Measurements from ENCODE around the gene EGFLAM. TPM values are rescaled to one million over a fixed set of nuclear protein-coding genes. Genes with fewer than 3 reads are reported as not detected.

Gene EGFLAM
- total and polyA plus RNA-seq, 9 donors: 29.3 to 40.1 (median 36.5) TPM

DNA sequence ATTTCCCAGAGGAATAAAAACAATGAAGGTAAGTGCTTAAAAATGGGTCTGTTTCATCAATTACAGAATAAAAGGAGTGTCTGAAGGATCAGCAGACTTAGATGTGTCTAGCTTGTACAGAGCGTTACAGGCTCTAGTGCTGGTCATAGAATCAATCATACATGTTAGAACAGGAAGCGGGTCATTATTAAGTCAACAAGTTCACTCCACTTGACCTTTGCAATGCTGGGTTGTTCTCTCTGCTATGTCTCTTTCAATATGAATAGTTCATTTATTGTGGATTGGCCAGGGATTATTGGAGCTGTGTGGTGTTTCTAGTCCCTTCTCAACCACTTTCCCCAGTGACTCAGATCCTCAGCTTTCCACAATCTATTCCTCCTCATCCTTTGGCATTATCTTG lies 20.7 kb upstream of the EGFLAM start:
- H3K9me3 ChIP-seq (replicated peaks; ENCODE audit: control insufficient read depth, low read depth, low read length): no peaks in the 10 kb centered on the region
- no peaks in the 10 kb centered on the region for H3K36me3 ChIP-seq (ENCODE audit: control insufficient read depth, insufficient read depth, low read length)
- 71% methylated on average over 1 of the region's 2 CpGs for WGBS (ENCODE audit: insufficient coverage)
- no peaks in the 10 kb centered on the region for H3K27me3 ChIP-seq (ENCODE audit: control insufficient read depth, insufficient read depth, low read length)
- DNase-seq: no peak
- no peaks in the 10 kb centered on the region for H3K4me1 ChIP-seq (ENCODE audit: control insufficient read depth, insufficient read depth, low read length)
- H3K27ac ChIP-seq (ENCODE audit: low read length): no peak overlapping the region
- no peak overlapping the region for H3K4me3 ChIP-seq (ENCODE audit: low read length)

- no peaks in the 10 kb centered on the region for H3K36me3 ChIP-seq (ENCODE audit: control insufficient read depth, insufficient read depth, low read length)
- WGBS (ENCODE audit: insufficient coverage): no CpG with 5 or more reads among the region's 1 CpG
- H3K9me3 ChIP-seq (replicated peaks; ENCODE audit: control insufficient read depth, low read depth, low read length): no peaks in the 10 kb centered on the region
- no peaks in the 10 kb centered on the region for H3K27me3 ChIP-seq (ENCODE audit: control insufficient read depth, insufficient read depth, low read length)
- H3K27ac ChIP-seq (ENCODE audit: low read length): no peak overlapping the region
- H3K4me1 ChIP-seq (ENCODE audit: control insufficient read depth, insufficient read depth, low read length): no peaks in the 10 kb centered on the region
- H3K4me3 ChIP-seq (ENCODE audit: low read length): no peak overlapping the region
- DNase-seq: no peak
These were observed 18.1 kb upstream of the EGFLAM start for GRCh38 chr5:38240212-38240611.

DNA sequence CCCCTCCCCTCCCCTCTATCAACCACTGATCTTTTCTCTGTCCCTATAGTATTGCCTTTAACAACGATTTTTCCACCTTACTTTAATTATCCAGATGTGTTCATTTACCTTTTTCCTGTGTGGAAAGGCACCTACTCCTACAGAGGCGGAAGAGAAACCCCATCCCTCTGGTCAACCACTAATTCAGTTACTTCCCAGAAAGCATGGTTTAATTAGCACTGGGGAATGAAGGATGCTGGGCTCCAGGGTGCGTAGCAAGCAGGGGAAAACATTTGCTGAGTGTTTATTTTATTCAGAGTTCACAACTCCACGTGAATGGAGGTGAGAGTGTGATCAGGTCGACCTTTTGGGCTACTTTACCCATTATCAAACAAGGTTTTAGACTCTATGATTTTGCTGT lies 16.7 kb upstream of the EGFLAM start:
- DNase-seq: no peak
- no peaks in the 10 kb centered on the region for H3K9me3 ChIP-seq (replicated peaks; ENCODE audit: control insufficient read depth, low read depth, low read length)
- no peaks in the 10 kb centered on the region for H3K36me3 ChIP-seq (ENCODE audit: control insufficient read depth, insufficient read depth, low read length)
- no peak overlapping the region for H3K4me3 ChIP-seq (ENCODE audit: low read length)
- no peak overlapping the region for H3K27ac ChIP-seq (ENCODE audit: low read length)
- H3K4me1 ChIP-seq (ENCODE audit: control insufficient read depth, insufficient read depth, low read length): no peaks in the 10 kb centered on the region
- H3K27me3 ChIP-seq (ENCODE audit: control insufficient read depth, insufficient read depth, low read length): no peaks in the 10 kb centered on the region
- WGBS (ENCODE audit: insufficient coverage): 33% methylated on average over 1 of the region's 5 CpGs

DNA sequence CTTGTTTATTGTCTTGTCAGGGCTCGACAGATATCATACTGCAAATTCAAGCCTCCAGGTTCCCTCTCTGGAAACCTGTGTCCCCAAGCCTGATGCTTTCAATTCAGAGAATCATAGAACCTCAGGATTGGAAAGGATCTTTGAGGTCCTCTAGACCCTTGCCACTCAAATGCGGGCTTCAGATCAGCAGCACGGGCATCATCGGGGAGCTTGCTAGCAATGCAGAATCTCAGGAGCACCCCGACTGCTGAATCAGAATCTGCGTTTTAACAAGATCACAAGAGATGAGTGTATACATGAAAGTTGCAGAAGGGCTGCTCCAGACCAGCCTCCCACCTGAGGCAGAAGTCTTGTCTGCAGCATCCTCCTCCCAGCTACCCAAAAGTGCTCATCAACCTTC lies 13.1 kb upstream of the EGFLAM start:
- no peaks in the 10 kb centered on the region for H3K9me3 ChIP-seq (replicated peaks; ENCODE audit: control insufficient read depth, low read depth, low read length)
- no peaks in the 10 kb centered on the region for H3K4me1 ChIP-seq (ENCODE audit: control insufficient read depth, insufficient read depth, low read length)
- 94% methylated on average over 6 of the region's 6 CpGs for WGBS (ENCODE audit: insufficient coverage)
- no peaks in the 10 kb centered on the region for H3K27me3 ChIP-seq (ENCODE audit: control insufficient read depth, insufficient read depth, low read length)
- H3K27ac ChIP-seq (ENCODE audit: low read length): no peak overlapping the region
- H3K4me3 ChIP-seq (ENCODE audit: low read length): no peak overlapping the region
- H3K36me3 ChIP-seq (ENCODE audit: control insufficient read depth, insufficient read depth, low read length): no peaks in the 10 kb centered on the region
- DNase-seq: no peak

DNA sequence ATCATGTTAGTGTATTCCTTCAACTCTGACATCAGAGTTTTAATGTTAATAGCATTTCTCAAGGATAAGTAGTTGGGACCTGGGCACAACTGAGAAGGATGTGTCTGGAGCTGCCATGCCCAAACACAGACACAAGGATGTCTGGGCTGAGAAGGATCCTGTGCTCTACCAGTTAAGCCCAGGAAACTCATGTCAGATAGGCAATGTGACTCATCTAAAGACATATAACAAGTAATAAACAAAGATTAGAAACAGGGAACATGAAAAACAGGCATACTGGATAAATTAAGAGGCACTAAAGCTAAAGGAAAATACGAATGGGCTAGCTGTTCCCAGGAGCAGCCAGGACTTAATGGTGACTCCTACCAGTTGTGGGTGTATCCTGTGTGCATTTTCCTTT lies 9.1 kb upstream of the EGFLAM start:
- Histone ChIP-seq H3K36me3 (ENCODE audit: control insufficient read depth, insufficient read depth, low read length) (no peaks in the 10 kb centered on the region), H3K4me1 (ENCODE audit: control insufficient read depth, insufficient read depth, low read length) (no peaks in the 10 kb centered on the region), H3K4me3 (ENCODE audit: low read length) (no peak overlapping the region), H3K9me3 (replicated peaks; ENCODE audit: control insufficient read depth, low read depth, low read length) (no peaks in the 10 kb centered on the region), H3K27me3 (ENCODE audit: control insufficient read depth, insufficient read depth, low read length) (peaks cover 6% of the 10 kb centered on the region), H3K27ac (ENCODE audit: low read length) (no peak overlapping the region)
- DNase-seq: no peak
- WGBS (ENCODE audit: insufficient coverage): 0% methylated on average over 1 of the region's 1 CpG

- H3K27me3 ChIP-seq (ENCODE audit: control insufficient read depth, insufficient read depth, low read length): peaks cover 6% of the 10 kb centered on the region
- no peaks in the 10 kb centered on the region for H3K4me1 ChIP-seq (ENCODE audit: control insufficient read depth, insufficient read depth, low read length)
- no peak for DNase-seq
- no CpG with 5 or more reads among the region's 2 CpGs for WGBS (ENCODE audit: insufficient coverage)
- no peak overlapping the region for H3K27ac ChIP-seq (ENCODE audit: low read length)
- H3K4me3 ChIP-seq (ENCODE audit: low read length): no peak overlapping the region
- no peaks in the 10 kb centered on the region for H3K9me3 ChIP-seq (replicated peaks; ENCODE audit: control insufficient read depth, low read depth, low read length)
- H3K36me3 ChIP-seq (ENCODE audit: control insufficient read depth, insufficient read depth, low read length): no peaks in the 10 kb centered on the region
These were observed 8.5 kb upstream of the EGFLAM start for GRCh38 chr5:38249812-38250211.

DNA sequence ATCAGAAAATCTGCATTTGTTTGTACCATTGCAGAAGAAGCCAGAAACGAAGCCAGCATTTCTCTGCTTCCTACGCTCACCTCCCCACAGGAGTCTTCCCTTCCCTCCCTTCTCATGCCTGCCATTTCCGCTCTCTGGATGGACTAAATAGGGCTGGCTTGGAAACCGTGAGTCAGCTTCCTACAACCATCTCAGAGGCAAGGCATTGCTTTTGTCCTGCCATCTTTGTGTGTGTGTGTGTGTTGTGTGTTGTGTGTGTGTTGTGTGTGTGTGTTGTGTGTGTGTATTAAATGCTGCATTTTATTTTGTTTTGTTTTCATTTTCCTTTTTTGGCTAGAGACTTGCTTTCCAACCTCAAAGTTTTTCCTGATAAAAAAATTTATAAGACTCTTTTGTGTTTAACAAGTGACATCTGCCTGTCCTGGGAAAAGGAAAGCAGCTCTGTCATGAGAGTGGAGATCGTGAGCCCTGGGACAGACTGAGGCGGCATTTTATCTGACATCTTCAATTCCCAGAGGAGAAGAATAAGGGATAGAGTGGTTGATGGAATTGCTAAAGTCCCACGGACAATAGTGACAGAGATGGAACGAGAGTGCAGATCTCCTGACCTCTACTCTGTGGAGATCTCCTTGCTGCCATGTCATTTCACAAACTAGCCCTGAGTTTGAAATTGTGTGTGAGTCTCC lies 7.5 kb upstream of the EGFLAM start:
- Histone ChIP-seq H3K27me3 (ENCODE audit: control insufficient read depth, insufficient read depth, low read length) (peaks cover 9% of the 10 kb centered on the region), H3K4me1 (ENCODE audit: control insufficient read depth, insufficient read depth, low read length) (no peaks in the 10 kb centered on the region), H3K27ac (ENCODE audit: low read length) (no peak overlapping the region), H3K4me3 (ENCODE audit: low read length) (no peak overlapping the region), H3K36me3 (ENCODE audit: control insufficient read depth, insufficient read depth, low read length) (no peaks in the 10 kb centered on the region), H3K9me3 (replicated peaks; ENCODE audit: control insufficient read depth, low read depth, low read length) (no peaks in the 10 kb centered on the region)
- DNase-seq: no peak
- WGBS (ENCODE audit: insufficient coverage): 100% methylated on average over 1 of the region's 8 CpGs

DNA sequence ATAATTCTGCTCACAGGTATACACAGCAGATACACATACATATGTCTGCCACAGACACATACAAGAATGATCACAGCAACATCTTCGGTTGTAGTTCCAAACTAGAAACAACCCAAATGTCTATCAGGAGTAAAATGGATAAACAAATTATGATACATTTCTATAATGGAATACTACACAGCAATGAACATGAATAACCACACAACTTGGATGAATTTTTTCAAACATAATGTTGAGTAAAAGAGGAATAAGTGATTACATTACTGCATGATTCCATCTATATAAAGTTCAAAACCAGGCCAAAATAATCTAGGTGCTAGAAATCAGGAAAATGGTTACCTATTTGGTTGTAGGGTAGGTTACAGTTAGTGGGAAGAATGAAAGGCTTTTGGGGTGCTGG lies 4.6 kb upstream of the EGFLAM start:
- H3K4me1 ChIP-seq (ENCODE audit: control insufficient read depth, insufficient read depth, low read length): peaks cover 17% of the 10 kb centered on the region
- H3K36me3 ChIP-seq (ENCODE audit: control insufficient read depth, insufficient read depth, low read length): no peaks in the 10 kb centered on the region
- DNase-seq: no peak
- H3K27ac ChIP-seq (ENCODE audit: low read length): no peak overlapping the region
- H3K9me3 ChIP-seq (replicated peaks; ENCODE audit: control insufficient read depth, low read depth, low read length): no peaks in the 10 kb centered on the region
- H3K4me3 ChIP-seq (ENCODE audit: low read length): no peak overlapping the region
- peaks cover 36% of the 10 kb centered on the region for H3K27me3 ChIP-seq (ENCODE audit: control insufficient read depth, insufficient read depth, low read length)
- no CpG with 5 or more reads among the region's 1 CpG for WGBS (ENCODE audit: insufficient coverage)

- Histone ChIP-seq H3K9me3 (replicated peaks; ENCODE audit: control insufficient read depth, low read depth, low read length) (no peaks in the 10 kb centered on the region), H3K27ac (ENCODE audit: low read length) (peak overlapping the region; percentile 29), H3K4me3 (ENCODE audit: low read length) (peak overlapping the region; percentile 59), H3K27me3 (ENCODE audit: control insufficient read depth, insufficient read depth, low read length) (peaks cover 51% of the 10 kb centered on the region), H3K4me1 (ENCODE audit: control insufficient read depth, insufficient read depth, low read length) (peaks cover 21% of the 10 kb centered on the region), H3K36me3 (ENCODE audit: control insufficient read depth, insufficient read depth, low read length) (no peaks in the 10 kb centered on the region)
- WGBS (ENCODE audit: insufficient coverage): 2% methylated on average over 38 of the region's 42 CpGs
- peak; percentile 18 for DNase-seq
These were observed 884 bp upstream of the EGFLAM start for GRCh38 chr5:38257308-38258041.

DNA sequence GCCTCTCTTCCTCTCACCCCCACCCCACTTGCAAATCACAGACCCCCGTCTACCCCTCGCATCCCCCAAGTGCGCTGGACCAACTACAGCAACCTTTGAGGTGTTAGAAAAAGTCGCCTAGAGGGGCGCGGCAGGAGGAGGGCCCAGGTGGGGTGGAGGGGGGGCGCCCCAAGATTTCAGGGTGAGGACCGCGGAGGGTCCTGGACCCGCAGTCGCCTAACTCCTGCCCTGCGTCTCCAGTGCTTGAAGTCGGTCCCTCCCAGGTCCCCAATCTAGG lies 379 bp upstream of the EGFLAM start:
- 0% methylated on average over 9 of the region's 13 CpGs for WGBS (ENCODE audit: insufficient coverage)
- H3K27ac ChIP-seq (ENCODE audit: low read length): peak overlapping the region; percentile 42
- DNase-seq: no peak

More for the DNA sequence above, 379 bp upstream of the EGFLAM start:
- Histone ChIP-seq H3K27me3 (ENCODE audit: control insufficient read depth, insufficient read depth, low read length) (peaks cover 51% of the 10 kb centered on the region), H3K9me3 (replicated peaks; ENCODE audit: control insufficient read depth, low read depth, low read length) (no peaks in the 10 kb centered on the region), H3K36me3 (ENCODE audit: control insufficient read depth, insufficient read depth, low read length) (no peaks in the 10 kb centered on the region), H3K4me1 (ENCODE audit: control insufficient read depth, insufficient read depth, low read length) (peaks cover 21% of the 10 kb centered on the region), H3K4me3 (ENCODE audit: low read length) (peak overlapping the region; percentile 59)
